GM19463 (cell line): ENCODE measurements around the gene SLC49A3.
"Not testable (repeated sequence)": the region's sequence is repeated elsewhere in the genome, so short reads cannot be mapped to it uniquely, and the experiment has no call there.

Experiments
- ATAC-seq: cut with Tn5 transposase; IDR thresholded peaks from one replicate; pipeline ENCODE4 v1.9.1; 2021; ENCODE audit warnings: mild to moderate bottlenecking, moderate library complexity; ENCODE audit not compliant: unreplicated experiment

The SLC49A3 gene

DNA sequence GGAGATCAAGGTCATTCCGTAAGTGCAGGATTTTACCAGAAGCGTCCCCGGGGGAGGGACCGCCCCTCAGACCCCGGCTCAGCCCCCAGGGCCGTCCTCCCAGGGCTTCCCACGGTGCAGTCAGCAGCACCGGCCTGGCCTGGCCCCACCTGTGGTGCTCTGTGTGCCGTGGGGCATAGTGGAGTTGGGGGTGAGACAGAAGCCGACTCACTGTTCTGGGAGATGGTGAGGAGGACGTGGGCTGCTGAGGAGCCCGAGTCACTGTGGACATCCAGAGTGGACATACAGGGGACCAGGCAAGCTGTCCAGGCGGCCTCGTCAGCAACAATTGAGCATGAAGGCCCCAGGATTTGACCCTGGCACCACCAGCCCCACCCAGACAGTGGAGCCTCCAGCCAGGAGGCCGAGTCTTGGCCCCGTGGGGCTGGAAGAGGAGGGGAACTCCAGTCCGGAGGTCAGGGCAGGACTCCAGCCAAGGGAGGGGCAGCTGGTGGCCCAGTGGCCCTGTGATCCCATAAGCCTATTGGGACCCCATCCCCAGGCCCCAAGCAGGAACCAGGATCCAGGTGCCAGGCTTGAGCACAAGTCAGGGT is 34.0 kb downstream of the SLC49A3 start:
- ATAC-seq, result no peak

DNA sequence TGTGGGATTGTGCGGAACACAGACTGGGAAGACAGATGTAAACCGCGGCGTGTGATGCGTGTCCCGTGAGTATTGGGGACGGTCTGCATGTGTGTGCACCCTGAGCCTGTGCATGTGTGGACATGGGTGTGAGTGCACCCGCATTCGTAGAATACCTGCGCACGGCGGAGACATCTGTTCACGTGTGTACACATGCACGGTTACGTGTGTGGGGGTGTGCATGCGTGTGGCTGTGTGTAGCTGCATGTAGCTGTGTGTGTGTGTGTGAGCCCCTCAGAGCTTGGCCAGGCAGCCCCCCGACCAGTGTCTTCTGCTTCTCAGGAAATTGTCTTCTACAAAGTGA is 34.5 kb downstream of the SLC49A3 start:
- no peak for ATAC-seq

DNA sequence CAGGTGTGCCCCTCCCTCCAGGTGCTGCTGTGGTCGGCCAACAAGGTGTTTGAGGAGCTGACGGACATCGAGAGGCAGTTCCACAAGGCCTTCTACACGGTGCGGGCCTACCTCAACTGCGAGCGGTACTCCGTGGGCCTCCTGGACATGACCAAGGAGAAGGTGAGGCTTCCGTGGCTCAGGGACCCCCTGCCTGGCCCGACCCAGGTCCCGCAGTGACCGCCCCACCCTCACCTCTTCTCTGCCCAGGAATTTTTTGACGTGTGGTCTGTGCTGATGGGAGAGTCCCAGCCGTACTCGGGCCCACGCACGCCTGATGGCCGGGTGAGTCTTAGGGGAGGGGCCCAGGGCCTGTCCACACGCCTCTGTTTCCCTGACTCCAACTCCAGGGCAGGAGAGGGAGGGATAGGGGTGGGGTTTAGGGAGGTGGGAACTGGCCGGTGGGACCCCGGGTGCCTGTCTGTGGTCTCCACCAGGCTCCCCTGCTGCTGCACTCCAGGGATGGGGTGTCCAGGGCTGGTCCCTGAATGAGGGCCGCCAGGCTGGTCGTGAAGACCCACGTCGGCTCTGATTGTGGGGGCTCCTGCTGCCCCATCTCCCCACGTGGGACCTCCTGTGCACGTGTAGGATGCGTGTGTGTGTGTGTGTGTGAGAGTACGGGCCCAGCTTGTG is 35.0 kb downstream of the SLC49A3 start:
- ATAC-seq, result no peak

DNA sequence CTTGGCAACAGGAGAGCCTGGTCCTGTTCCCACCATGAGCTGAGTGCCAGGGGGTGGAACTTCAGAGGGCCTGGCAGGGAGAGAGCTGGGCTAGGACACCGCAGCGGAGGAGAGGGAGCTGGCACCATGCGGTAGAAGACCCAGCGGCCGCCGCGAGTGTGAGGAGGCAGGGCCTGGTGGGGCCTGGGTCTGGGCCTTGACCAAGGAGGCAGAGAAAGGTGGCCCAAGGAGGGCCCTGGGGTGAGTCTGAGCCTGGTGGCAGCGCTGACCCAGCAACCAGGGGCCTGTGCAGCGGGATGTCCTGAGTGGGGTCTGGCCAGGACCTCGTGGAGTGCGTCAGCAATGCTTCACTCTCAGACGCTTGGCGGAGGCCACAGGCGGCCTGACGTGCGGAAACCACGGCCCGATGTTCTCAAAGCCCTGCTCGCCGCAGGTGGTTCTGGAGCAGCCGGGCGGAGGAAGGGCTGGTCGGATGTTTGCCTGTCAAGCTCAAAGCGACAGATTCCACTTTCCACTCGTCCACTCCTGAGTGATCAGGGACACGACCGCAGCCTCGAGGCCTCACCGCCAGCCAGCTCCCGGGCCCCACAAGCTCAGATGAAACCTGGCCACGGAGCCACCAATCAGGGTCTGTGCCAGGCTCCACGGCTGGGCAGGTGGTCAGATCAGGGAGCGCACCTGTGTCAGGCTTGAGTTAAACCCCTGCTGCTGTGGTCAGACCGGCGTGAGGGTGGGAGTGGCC is 35.7 kb downstream of the SLC49A3 start:
- no peak for ATAC-seq

GRCh38 chr4:651884-652642 is 36.9 kb downstream of the SLC49A3 start:
- no peak for ATAC-seq

- ATAC-seq, result no peak
These were observed 37.7 kb downstream of the SLC49A3 start for GRCh38 chr4:650951-651883.

DNA sequence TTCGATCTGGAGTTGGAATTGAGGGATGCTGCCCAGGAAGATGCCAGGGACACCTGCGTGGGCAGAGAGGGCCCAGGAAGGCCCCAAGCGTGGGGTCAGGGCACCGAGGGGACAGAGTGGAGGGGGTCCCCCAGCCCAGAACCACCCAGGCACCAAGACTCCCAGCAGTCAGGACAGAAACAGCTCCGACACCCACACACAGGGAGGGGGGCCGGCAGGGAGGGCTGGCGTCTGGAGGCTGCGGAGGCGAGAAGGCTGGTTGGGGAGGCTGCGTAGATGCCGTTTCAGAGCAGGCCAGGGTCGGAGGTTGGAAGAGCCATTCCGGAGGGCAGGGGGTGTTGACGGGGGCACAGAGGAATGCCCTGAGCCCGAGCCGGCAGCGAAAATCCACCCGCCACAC is 38.5 kb downstream of the SLC49A3 start:
- ATAC-seq, result no peak

- ATAC-seq, result no peak
These were observed 39.1 kb downstream of the SLC49A3 start for GRCh38 chr4:649751-650310.

DNA sequence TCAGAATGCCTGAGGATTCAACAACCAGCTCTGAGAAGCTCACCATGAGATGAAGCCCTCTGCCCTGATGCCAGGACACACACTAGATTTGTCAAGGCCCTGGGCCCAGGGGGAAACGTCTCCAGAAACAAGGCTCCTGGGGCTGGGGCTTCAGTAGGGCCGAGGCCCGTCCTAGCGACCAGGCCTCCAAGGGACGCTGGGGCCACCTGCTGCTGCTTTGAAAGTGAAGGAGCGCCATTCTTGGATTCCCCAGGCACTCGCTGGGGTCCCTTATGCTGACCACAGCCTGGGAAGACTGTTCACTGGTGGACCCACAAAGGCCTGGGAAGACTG is 39.7 kb downstream of the SLC49A3 start:
- no peak for ATAC-seq

DNA sequence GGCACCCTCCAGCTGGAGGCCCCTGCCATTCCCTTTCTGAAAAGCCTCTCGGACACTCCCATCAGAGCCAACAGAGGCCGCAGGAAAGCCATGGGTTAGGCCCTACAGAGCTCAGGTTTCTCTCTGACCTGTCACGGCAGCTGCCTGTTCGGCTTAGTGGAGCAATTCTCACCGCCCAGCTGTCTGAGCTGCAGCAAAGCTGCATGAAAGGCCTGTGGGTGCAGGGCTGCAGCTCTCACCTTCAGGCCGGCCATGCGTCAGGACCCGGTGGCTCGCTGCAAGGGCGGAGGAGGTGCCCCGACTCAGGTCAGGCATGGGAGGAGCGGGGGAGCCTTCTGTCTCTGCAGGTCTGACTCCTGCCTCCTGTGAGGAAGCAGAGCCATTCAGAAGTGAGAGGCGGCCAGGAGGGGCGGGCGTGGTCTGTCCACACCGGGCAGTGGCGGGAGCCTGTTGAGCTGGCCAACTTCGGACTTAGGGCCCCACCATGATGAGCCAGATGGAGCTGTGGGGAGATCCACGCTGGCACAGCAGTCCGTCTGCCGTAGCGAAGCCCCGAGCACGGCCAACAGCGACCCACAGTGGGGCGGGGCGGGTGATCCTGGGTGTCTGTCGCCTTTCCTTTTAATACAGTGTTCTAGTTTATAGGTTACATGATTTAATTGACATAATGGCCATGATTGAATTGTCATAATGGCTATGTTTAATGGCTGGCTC is 40.2 kb downstream of the SLC49A3 start:
- ATAC-seq, result no peak

- ATAC-seq, result no peak
These were observed 41.5 kb downstream of the SLC49A3 start for GRCh38 chr4:647481-647880.

DNA sequence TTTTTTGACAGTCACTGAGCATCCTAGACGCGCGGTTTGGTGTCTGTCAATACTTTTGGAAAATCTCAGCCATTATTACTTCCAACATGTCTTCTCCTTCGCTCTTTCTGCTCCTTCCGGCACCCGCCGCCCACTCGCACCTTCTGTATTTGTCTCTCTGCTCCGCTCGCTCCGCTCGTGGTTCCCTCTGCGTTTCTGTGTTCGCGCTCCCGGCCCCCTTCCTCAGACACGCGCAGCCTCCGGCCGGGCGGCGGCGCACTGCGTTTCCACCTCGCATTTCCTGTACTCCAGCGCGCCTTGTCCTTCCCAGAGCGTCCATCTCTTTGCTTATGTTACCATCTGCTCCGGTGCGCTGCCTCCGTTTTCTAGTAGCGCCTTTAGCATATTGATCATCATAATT is 42.5 kb downstream of the SLC49A3 start:
- no peak for ATAC-seq

DNA sequence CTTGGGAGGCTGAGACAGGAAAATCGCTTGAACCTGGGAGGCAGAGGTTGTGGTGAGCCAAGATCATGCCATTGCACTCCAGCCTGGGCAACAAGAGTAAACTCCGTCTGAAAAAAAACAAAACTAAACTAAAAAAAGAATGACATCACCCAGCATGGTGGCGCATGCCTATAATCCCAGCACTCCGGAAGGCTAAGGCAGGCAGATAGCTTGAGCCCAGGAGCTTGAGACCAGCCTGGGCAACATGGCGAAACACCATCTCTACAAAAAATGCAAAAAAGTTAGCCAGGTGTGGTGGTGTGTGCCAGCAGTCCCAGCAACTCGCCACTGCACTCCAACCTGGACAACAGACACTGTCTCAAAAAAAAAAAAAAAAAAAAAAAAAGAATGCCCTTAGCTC is 46.6 kb downstream of the SLC49A3 start:
- not testable (repeated sequence) for ATAC-seq

GRCh38 chr4:637536-638280 is 51.2 kb downstream of the SLC49A3 start:
- no peak for ATAC-seq

DNA sequence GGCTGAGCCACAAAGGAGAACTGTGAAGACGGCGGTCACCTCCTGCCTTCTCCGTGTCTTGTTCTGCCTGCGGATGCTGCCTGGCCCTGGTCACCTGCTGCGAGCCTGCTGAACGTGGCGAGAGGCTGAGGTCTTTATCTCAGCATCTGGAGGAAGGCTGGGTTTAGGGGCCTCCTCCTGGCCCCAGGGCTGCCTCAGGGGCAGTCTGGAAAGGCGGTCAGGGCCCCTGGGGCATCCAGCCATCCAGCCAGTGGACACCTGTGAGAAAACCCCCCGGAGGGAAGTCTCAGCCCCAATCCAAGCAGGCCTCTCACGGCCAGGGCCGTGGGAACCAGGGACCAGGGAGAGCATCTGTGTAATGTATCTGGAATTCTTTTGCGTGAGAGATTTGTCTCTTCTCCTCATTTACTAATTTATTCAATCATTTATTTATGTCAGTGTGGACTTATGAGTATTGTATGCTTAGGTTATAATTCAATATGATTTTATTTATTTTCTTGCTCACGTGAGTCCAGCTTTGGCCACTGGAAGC is 52.3 kb downstream of the SLC49A3 start:
- no peak for ATAC-seq

GRCh38 chr4:635851-636627 is 52.9 kb downstream of the SLC49A3 start:
- ATAC-seq, result no peak

DNA sequence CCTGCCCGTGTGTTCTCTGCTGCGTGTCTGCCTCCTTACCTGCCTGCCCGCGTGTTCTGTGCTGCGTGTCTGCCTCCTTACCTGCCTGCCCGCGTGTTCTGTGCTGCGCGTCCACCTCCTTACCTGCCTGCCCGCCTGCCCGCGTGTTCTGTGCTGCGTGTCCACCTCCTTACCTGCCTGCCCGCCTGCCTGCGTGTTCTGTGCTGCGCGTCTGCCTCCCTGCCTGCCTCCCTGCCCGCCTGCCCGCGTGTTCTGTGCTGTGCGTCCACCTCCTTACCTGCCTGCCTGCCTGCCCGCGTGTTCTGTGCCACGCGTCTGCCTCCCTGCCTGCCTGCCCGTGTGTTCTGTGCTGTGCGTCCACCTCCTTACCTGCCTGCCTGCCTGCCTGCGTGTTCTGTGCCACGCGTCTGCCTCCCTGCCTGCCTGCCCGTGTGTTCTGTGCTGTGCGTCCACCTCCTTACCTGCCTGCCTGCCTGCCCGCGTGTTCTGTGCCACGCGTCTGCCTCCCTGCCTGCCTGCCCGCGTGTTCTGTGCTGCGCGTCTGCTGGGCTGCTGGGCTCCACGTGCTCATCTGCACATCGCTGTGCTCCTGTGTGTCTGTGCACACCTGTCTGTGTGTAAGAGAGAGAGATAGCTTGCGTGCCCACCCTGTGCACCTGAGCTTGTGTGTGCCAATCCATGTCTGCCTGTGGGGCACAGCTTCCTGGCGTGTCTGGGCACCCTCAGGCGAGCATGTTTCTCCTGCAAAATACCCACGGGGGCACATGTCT is 53.7 kb downstream of the SLC49A3 start:
- ATAC-seq, result not testable (repeated sequence)
